Activated T-cell treated with anti-CD3 and anti-CD28 coated beads, Interleukin-2, amount 50 U/mL, for 72 hours (primary cell): ENCODE results near the gene FLRT2. TPM values are rescaled to one million over a fixed set of nuclear protein-coding genes. Genes with fewer than 3 reads are reported as not detected.

Source experiments
- ATAC-seq, 2 donors: fragments of 150-1000 bp; cut with Tn5 transposase; replicated peaks in 1 of 2; 2 replicates each; pipeline ENCODE4 v1.10.0; 2021; ENCODE audit warnings: moderate library complexity in 2 of 2, mild to moderate bottlenecking in 1 of 2
- DNase-seq, 2 donors: peaks; one replicate each; pipeline ENCODE4 v3.0.0; 2021 to 2022; ENCODE audit warnings: mixed read lengths in 1 of 2
- H3K27ac Mint-ChIP-seq: one replicate; pipeline ENCODE4 v1.8.0; 2022; ENCODE audit warnings: mild to moderate bottlenecking, moderate library complexity, mixed read lengths
- H3K27me3 Mint-ChIP-seq: one replicate; pipeline ENCODE4 v1.8.0; 2022; ENCODE audit warnings: low read depth, mixed read lengths
- H3K36me3 Mint-ChIP-seq, 2 donors: one replicate each; pipeline ENCODE4 v1.8.0; 2022; ENCODE audit warnings: mixed read lengths in 2 of 2, mild to moderate bottlenecking in 1 of 2; ENCODE audit not compliant: insufficient read depth in 2 of 2
- H3K4me1 Mint-ChIP-seq: one replicate; pipeline ENCODE4 v1.8.0; 2022; ENCODE audit warnings: low read depth, mixed read lengths
- H3K4me3 Mint-ChIP-seq, 2 donors: one replicate each; pipeline ENCODE4 v1.8.0; 2022; ENCODE audit warnings: mild to moderate bottlenecking in 2 of 2, mixed read lengths in 2 of 2, moderate library complexity in 2 of 2
- H3K9me3 Mint-ChIP-seq, 2 donors: one replicate each; pipeline ENCODE4 v1.8.0; 2022; ENCODE audit warnings: mixed read lengths in 2 of 2
- total RNA-seq, 2 donors: library from RNA; stranded (reverse); gene quantifications; one replicate each; pipeline ENCODE4 v1.2.3, GENCODE V29; 2022

Gene FLRT2
- total RNA-seq = not detected

DNA sequence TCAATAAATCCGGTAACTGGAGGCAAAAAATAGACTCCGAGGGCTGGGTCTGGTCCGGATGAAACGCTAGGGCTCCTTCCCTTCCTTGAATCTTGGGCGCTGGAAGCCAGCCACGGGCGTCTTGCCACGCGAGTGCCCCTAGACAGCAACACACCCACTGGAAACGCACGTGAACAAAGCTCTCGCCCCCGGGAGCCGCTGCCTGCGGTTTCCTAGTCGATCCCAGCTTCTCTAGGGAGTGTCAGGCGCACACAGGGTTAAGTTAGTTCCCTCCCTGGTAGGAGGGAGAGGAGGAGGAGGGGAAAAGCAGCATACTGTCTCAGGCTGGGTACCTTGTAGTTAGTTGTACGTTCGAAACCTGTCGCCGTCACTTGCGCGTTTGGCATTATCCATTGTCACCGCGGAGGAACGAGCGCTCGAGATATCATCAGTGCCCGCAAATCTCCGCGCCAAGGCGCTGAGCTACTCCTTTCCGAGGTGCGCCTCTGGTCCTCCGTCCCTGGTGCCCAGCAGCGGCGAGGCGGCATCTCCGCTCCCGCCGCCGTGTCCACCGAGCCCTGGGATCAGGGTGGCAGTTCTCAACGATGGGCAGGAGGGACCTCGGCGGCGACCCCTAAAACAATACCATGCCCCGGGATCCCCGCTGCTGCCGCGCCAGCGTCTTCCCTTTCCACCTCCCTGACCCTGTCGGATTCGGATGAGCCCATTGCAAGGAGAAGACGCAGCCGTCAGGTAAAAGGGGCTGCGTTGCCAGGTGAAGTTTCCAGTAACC, at the start of gene FLRT2:
TSS of gene FLRT2 (plus strand) at position 342 of the 772 bp plus-strand sequence. CDS start 91,371 bp downstream, outside the sequence.
- DNase-seq (no peak), ATAC-seq (no peak)
- H3K27me3 Mint-ChIP-seq = peaks cover 80% of the 10 kb centered on the region
- peaks cover 0 to 2% of the 10 kb centered on the region in 2 donors for H3K36me3 Mint-ChIP-seq
- H3K27ac Mint-ChIP-seq = no peak within 1 kb of the TSS
- peaks cover 16% of the 10 kb centered on the region for H3K4me1 Mint-ChIP-seq
- no peaks in the 10 kb centered on the region for H3K9me3 Mint-ChIP-seq
- no peak within 1 kb of the TSS for H3K4me3 Mint-ChIP-seq

DNA sequence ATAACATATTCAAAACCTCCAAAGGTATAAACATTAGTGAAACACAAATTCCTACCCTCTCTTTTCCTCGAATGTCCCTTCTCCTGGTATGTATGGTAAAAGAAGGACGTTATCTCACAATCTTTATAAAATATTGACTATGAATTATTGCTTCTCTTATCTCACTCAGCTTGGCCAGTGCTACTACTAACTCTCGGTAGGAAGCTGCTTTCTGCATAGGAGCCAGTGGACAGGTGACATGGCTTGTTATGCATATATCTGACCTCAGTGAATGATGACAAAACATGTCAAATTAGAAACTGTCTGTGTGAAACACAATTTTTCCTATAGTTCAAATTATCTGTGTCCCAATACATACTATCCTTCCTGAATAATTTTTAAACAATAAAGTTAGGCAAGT, 48.5 kb upstream of the FLRT2 start:
- ATAC-seq (no peak), DNase-seq (no peak)
- peaks cover 0 to 1% of the 10 kb centered on the region in 2 donors for H3K36me3 Mint-ChIP-seq
- no peak overlapping the region for H3K4me3 Mint-ChIP-seq
- no peak overlapping the region for H3K27ac Mint-ChIP-seq
- H3K9me3 Mint-ChIP-seq = peaks cover 3 to 4% of the 10 kb centered on the region in 2 donors
- no peaks in the 10 kb centered on the region for H3K4me1 Mint-ChIP-seq
- no peaks in the 10 kb centered on the region for H3K27me3 Mint-ChIP-seq

DNA sequence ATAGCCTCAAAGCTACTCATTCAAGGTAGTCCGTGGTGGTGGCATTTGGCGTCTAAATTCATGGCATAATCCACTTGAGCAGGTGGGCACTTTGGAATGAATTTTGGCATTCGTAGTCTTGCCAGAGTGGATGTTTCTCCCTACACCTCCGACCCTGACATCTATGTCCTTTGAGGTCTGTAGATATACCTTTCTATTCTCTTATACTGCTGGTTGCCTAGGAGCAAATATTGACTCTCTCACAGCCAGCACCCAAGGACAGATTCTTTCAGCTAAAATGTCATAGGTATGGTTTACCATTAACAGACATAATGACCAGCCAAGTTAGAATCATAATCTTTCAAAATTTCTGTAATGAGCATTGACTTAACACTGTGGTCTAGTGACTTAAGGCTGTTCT, 47.4 kb upstream of the FLRT2 start:
- Mint-ChIP-seq H3K4me3 (no peak overlapping the region), H3K27ac (no peak overlapping the region), H3K27me3 (no peaks in the 10 kb centered on the region), H3K36me3 (peaks cover 0 to 1% of the 10 kb centered on the region in 2 donors), H3K4me1 (no peaks in the 10 kb centered on the region), H3K9me3 (peaks cover 3 to 4% of the 10 kb centered on the region in 2 donors)
- DNase-seq = no peak
- ATAC-seq = no peak

GRCh38 chr14:85483037-85483436, 46.9 kb upstream of the FLRT2 start:
- DNase-seq (no peak), ATAC-seq (no peak)
- peaks cover 3 to 4% of the 10 kb centered on the region in 2 donors for H3K9me3 Mint-ChIP-seq
- H3K36me3 Mint-ChIP-seq = peaks cover 0 to 1% of the 10 kb centered on the region in 2 donors
- H3K27ac Mint-ChIP-seq = no peak overlapping the region
- H3K4me3 Mint-ChIP-seq = no peak overlapping the region
- no peaks in the 10 kb centered on the region for H3K4me1 Mint-ChIP-seq
- no peaks in the 10 kb centered on the region for H3K27me3 Mint-ChIP-seq

- peaks cover 0 to 1% of the 10 kb centered on the region in 2 donors for H3K36me3 Mint-ChIP-seq
These were observed 46.3 kb upstream of the FLRT2 start for GRCh38 chr14:85483652-85484051.

GRCh38 chr14:85487215-85487614, 42.7 kb upstream of the FLRT2 start:
- H3K9me3 Mint-ChIP-seq = peaks cover 10 to 14% of the 10 kb centered on the region in 2 donors
- H3K27me3 Mint-ChIP-seq = no peaks in the 10 kb centered on the region
- no peaks in the 10 kb centered on the region for H3K4me1 Mint-ChIP-seq
- ATAC-seq (no peak), DNase-seq (no peak)
- H3K27ac Mint-ChIP-seq = no peak overlapping the region
- no peak overlapping the region for H3K4me3 Mint-ChIP-seq
- H3K36me3 Mint-ChIP-seq = peaks cover 3 to 4% of the 10 kb centered on the region in 2 donors

More at GRCh38 chr14:85483652-85484051, 46.3 kb upstream of the FLRT2 start:
- Mint-ChIP-seq H3K9me3 (peaks cover 3 to 4% of the 10 kb centered on the region in 2 donors), H3K27me3 (no peaks in the 10 kb centered on the region), H3K4me3 (no peak overlapping the region), H3K4me1 (no peaks in the 10 kb centered on the region), H3K27ac (no peak overlapping the region)
- ATAC-seq = no peak
- no peak for DNase-seq

DNA sequence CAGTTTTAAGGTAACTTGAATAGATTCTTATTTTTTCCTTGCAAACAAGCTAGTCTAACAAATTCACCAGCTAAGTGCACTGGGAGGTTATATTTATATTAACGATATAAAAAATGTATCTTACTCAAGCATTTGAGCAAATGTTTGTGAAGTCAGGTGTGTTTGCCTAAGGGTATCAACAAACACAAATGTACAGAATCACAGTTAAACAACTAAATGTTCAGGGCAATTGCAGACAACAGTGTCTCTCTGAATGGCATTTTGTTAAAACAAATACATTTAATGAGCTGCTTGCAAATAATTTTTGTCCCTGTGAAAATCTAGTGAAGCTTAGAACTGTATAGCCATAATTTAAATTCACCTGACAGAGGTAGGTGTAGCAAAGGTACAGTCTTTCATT, 28.2 kb upstream of the FLRT2 start:
- H3K9me3 Mint-ChIP-seq = peaks cover 5 to 6% of the 10 kb centered on the region in 2 donors
- no peaks in the 10 kb centered on the region for H3K4me1 Mint-ChIP-seq
- no peak overlapping the region for H3K4me3 Mint-ChIP-seq
- H3K27me3 Mint-ChIP-seq = no peaks in the 10 kb centered on the region
- no peak overlapping the region for H3K27ac Mint-ChIP-seq
- DNase-seq = no peak
- no peak for ATAC-seq
- H3K36me3 Mint-ChIP-seq = no peaks in the 10 kb centered on the region

GRCh38 chr14:85508863-85509262, 21.1 kb upstream of the FLRT2 start:
- peaks cover 7 to 14% of the 10 kb centered on the region in 2 donors for H3K9me3 Mint-ChIP-seq
- no peaks in the 10 kb centered on the region for H3K4me1 Mint-ChIP-seq
- no peak overlapping the region for H3K27ac Mint-ChIP-seq
- no peaks in the 10 kb centered on the region for H3K36me3 Mint-ChIP-seq
- H3K27me3 Mint-ChIP-seq = no peaks in the 10 kb centered on the region
- DNase-seq (no peak), ATAC-seq (no peak)
- no peak overlapping the region for H3K4me3 Mint-ChIP-seq

DNA sequence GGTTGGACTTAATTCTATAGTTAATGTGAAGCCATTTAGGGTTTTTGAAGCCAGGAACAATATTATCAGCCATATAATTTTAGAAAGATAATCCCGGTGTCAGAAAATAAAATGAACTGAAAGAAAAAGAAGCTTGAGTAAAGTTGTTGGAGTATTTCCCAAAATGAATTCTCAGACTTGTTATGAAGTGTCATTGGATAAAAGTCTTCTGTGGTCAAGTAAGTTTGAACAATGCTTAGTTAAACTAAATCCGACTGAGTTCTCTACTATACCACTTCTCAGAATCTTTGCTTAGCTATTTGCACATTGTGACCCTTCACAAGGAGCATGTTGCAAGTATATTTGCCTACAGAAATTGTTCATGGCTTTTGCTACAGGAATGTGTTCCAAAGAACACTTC, 17.5 kb upstream of the FLRT2 start:
- Mint-ChIP-seq H3K9me3 (peaks cover 7 to 10% of the 10 kb centered on the region in 2 donors), H3K36me3 (no peaks in the 10 kb centered on the region), H3K27me3 (no peaks in the 10 kb centered on the region), H3K4me3 (no peak overlapping the region), H3K27ac (no peak overlapping the region), H3K4me1 (no peaks in the 10 kb centered on the region)
- DNase-seq (no peak), ATAC-seq (no peak)

DNA sequence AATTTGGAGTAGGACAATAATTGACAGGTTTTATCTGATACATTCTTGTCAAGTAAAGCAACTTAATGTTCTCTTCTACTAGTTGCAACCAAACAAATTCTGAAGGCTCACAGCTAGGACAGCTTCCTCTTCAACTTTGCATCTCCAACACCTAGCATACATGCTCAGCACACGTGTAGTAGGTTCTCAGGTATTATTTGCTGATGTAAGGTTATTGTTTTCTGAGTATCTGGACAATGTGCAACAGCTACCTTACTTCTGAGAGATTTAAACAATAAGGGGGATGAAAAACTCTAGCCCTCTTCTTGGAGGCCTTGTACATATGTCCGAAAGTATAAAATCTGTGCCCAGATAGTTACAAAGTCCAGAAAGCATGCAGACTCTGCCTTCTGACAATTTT, 15.5 kb upstream of the FLRT2 start:
- ATAC-seq (no peak), DNase-seq (no peak)
- H3K27ac Mint-ChIP-seq = no peak overlapping the region
- peaks cover 1 to 7% of the 10 kb centered on the region in 2 donors for H3K9me3 Mint-ChIP-seq
- no peaks in the 10 kb centered on the region for H3K36me3 Mint-ChIP-seq
- no peaks in the 10 kb centered on the region for H3K4me1 Mint-ChIP-seq
- H3K27me3 Mint-ChIP-seq = no peaks in the 10 kb centered on the region
- no peak overlapping the region for H3K4me3 Mint-ChIP-seq

DNA sequence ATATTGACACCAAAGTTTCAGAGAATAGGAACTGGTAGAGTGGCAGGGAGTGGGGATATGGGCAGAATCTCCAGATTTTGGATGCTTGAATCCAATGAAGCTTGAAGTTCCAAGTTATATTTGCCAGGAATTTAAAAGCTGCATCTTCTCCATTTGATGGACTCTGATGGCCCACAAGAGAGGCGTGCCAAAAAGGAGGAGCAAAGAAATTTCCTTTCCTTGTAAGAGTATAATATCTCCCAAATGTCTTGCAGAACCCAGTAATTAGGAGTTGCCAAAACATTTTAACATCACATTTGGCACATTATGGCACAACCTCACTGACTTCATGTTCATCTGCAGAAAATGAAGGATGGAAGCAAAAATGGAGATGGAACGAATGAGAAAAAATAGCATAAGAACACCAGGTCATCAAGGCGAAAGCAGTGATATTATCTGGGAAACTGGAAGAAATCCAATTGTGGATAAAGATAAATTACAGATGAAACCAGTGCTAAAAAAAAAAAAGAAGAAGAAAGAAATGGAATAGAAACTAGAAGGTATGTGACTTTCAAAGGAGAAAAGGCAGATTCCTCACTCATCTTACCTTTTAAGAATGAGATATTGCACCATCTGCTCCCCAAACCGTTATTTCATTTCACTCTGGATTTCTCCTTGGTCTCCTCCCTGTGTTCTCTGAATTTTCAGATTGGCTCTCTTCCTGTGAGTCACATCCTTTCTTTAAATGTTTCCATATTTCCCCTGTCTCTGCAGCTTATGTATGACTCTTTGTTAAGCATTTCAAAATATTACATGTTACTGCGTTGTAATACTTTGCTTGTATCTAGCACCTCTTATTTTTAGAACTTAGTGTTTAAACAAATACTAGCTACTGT, 13.5 kb upstream of the FLRT2 start:
- DNase-seq (no peak), ATAC-seq (no peak)
- no peak overlapping the region for H3K4me3 Mint-ChIP-seq
- peaks cover 1 to 5% of the 10 kb centered on the region in 2 donors for H3K9me3 Mint-ChIP-seq
- no peaks in the 10 kb centered on the region for H3K36me3 Mint-ChIP-seq
- no peaks in the 10 kb centered on the region for H3K4me1 Mint-ChIP-seq
- no peaks in the 10 kb centered on the region for H3K27me3 Mint-ChIP-seq
- no peak overlapping the region for H3K27ac Mint-ChIP-seq

- peaks cover 1 to 2% of the 10 kb centered on the region in 2 donors for H3K9me3 Mint-ChIP-seq
- DNase-seq (no peak), ATAC-seq (no peak)
- no peak overlapping the region for H3K27ac Mint-ChIP-seq
- no peaks in the 10 kb centered on the region for H3K4me1 Mint-ChIP-seq
- H3K4me3 Mint-ChIP-seq = no peak overlapping the region
- no peaks in the 10 kb centered on the region for H3K36me3 Mint-ChIP-seq
- H3K27me3 Mint-ChIP-seq = no peaks in the 10 kb centered on the region
These were observed 12.7 kb upstream of the FLRT2 start for GRCh38 chr14:85517114-85517688.
